Measurements from ENCODE around the gene FLT4.

Gene FLT4

DNA sequence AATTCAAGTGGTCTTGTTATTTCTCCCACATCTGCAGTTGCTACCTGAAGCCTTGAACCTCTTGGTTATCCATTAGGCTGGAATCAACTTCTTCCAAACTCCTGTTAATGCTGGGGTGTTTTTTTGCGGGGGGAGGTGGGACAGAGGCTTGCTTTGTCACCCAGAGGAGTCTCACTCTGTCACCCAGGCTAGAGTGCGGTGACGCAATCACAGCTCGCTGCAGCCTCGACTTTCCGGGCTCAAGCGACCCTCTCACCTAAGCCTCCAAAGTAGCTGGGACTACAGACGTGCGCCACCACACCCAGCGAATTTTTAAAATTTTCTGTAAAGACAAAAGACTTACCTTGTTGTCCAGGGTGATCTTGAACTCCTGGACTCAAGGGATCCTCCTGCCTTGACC, 62.5 kb downstream of the FLT4 start:
- DNase-seq: no peak

DNA sequence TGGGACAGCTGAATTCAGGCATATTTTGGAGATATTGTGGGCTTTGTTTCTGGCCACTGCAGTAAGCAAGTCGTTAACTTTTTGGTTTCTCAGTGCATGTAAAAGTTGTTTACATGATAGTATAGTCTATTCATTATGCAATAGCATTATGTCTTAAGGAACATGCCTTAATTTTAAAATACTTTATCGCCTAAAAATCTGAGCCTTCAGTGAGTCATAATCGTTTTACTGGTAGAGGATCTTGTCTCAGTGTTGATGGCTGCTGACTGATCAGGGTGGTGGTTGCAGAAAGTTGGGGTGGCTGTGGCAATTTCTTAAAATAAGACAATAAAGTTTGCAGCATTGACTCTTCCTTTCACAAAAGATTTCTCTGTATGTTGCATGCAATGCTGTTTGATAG, 63.2 kb downstream of the FLT4 start:
- no peak for DNase-seq

DNA sequence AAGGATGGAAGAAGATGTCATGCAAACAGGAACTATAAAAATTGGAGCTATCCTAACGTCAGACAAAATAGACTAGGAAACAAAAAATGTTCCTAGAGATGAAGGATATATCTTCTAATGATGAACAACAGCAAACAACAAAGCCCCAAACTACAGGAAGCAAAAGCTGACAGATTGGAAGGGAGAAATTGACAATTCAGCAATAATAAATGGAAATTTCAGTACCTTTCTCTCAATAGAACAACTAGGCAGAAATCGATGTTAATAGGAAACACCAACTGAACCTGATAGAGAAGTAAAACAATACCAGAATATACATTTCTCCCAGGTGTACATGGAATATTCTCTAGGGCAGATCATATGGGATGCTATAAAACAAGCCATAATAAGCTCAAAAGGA, 65.7 kb downstream of the FLT4 start:
- DNase-seq: no peak

DNA sequence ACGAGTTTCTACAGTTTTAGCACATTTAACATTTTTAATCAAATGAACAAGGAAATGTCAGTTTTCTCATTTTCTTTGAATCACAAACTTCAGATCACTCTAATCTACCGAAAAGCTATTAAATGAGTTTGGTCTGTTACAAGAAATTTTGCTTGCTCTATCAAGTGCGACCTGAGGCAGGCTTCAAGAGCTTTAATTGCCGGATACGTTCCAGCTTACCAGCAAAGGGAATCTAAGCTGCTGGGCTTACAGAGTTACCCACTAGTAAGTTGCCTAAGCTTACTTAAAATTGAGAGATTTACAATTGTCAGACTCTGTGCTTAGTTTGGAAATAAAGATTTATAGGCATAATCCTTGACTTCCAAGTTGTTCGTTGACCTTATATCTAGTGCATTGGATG, 68.7 kb downstream of the FLT4 start:
- no peak for DNase-seq

DNA sequence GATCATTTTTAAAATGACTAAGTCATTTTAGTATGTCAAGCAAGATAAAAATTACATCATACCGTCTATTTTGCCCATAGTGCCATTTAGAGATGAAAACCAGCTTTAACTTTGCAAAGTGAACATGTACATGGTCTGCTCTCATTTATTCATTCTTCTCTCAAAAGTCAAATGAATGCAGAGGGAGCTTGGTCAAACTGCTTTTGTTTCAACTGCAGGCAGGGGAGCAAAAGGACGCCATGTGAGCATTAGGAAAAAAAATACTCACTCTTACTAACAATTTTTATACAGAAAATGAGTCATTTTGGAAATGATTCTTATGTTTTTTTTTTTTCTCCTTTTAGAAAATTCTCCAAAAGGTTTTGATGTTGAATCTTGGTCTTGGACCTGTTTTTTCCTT, 73.8 kb downstream of the FLT4 start:
- DNase-seq: no peak

DNA sequence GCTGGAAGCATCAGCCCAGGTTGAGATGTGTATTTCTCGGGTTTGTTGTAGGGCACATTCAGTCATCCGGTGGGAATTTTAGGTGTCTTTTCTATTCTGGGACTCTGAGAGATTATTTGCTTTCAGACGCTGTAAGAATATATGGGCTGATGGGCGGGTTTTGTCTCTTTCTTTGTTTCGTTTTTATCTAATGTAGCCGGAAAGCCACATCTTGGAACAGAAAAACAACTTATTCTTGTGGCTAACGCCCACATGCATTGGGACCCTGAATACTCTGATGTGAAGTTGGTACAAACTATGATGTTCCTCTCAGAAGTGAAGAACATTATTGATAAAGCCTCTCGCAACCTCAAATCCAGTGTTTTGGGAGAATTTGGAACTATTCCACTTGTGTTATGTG, 80.5 kb downstream of the FLT4 start:
- DNase-seq: no peak

DNA sequence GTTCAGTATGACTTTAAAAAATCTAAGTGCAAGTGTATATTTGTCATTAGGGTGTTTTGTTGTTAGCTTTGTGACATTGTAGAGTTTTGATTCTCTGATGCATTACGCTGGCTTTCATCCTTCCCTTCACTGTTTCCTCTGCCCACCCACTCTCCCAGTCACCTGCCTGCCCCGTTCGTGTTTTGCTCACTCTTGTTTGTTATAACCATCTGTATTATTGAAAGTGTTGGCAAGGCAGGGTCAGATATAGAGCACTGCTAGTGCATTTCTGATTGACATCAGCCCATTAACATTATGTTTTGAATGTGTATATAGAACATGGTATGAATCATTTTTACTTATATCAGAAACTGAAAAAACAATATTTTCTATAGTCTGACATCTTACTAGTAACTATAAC, 85.4 kb downstream of the FLT4 start:
- DNase-seq: no peak

DNA sequence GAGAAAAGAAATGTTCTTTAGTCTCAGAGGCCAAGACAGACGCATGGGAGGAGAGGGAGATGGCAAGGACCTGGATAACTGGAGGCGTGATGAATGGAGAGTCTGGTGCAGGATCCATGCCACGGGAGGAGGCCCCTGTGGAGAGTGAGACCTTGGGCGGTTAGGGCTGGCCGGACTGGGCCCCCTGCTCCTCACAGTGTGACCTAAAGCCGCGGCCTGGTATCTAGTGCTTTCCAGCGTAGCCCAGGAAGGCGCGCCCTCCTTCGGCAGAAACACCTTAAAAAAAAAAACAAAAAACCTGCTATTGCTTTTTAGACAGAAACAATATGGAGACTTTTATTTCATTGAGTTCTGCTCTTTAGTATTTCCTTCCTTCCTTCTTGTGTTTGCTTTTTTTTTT, 91.2 kb downstream of the FLT4 start:
- DNase-seq: no peak

DNA sequence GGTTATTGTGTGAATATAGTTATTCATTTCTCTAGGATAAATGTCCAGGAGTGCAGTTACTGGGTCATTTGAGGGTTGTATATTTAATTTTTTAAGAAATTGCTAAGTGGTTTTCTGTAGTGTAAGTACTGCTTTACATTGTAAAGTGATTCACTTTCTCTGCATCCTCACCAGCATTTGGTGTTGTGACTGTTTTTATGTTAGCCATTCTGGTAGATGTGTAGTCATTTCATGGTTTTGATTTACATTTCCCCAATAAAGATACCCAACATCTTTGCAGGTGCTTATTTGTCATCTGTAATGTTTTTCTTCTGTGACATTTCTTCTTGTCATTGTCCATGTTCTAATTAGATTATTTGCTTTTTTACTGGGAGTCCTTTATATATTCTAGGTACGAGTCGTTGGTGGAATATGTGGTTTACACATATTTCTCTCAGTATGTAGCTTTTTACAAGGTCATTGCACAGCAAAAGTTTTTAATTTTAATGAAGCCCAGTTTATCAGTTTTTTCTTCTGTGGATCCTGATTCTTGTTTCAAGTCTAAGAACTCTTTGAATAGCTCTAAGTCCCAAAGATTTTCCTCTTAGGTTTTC, 92.1 kb downstream of the FLT4 start:
- no peak for DNase-seq

DNA sequence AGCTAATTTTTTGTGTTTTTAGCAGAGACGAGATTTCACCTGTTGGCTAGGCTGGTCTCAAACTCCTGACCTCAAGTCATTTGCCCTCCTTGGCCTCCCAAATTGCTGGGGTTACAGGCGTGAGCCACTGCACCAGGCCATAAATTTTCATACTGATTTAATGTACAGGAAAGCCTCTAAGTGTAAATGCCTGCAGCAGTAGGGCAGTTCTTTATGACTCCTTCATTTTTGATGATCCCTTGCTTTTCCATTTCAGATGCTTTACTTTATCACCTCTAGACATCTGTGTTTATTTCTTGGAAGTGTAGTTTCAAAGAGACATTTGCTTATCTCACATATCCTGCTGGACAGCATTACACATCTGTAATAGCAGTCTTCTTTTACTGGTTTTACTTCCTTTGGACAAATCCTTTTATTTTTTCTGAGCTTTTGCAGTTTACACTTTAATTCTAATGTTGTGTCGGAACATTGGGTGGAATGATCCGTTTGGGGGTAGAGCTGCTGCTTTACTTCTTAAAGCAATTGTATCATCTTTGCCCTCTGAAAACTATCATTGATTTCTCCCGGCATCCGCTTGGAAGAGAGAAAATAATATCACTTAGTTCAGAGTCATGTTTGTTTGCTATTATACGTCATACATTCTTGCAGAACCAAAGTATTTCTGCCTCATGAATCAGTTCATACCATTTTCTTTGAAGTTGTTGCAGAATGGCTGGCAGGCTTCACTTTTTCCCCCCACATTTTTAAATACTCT, 94.1 kb downstream of the FLT4 start:
- DNase-seq: no peak

DNA sequence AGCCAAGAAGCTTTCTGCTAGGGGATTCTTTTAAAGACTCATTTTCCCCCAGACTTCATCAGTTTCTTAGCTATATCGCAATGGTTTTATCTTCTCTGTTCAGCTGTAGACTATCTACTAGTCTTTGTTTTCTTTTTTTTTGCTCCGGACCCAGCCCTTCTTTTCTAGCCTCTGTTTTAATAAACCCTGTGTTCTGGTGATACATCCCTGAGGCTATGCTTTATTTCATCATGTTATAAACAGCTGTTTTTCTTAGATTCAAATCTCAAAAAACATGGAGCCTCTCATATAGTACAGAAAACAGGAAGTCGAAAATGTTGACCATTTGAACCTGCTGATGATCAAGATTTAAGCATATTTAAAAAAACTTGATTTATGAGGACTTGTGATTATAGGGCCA, 95.9 kb downstream of the FLT4 start:
- no peak for DNase-seq

Data from activated gamma-delta T cell (primary cell).